HG03066 (cell line): Measurements from ENCODE around the gene PVR.
"Not testable (repeated sequence)": the region's sequence is repeated elsewhere in the genome, so short reads cannot be mapped to it uniquely, and the experiment has no call there.

Experiments used
- ATAC-seq: cut with Tn5 transposase; IDR thresholded peaks from one replicate; pipeline ENCODE4 v1.9.1; 2021; ENCODE audit warnings: low read depth; ENCODE audit not compliant: unreplicated experiment

PVR gene

GRCh38 chr19:44643605-44644401 is at the start of gene PVR:
PVR (plus strand) TSS chr19:44643910; CDS start chr19:44644097, 187 bp downstream.
- ATAC-seq: no peak

GRCh38 chr19:44596428-44597130 is 47.1 kb upstream of the PVR start:
- ATAC-seq: no peak

- no peak for ATAC-seq
Observed at GRCh38 chr19:44597131-44597491, 46.6 kb upstream of the PVR start.

- no peak for ATAC-seq
Observed at GRCh38 chr19:44598355-44598754, 45.4 kb upstream of the PVR start.

GRCh38 chr19:44598880-44599279 is 44.8 kb upstream of the PVR start:
- ATAC-seq: no peak

DNA sequence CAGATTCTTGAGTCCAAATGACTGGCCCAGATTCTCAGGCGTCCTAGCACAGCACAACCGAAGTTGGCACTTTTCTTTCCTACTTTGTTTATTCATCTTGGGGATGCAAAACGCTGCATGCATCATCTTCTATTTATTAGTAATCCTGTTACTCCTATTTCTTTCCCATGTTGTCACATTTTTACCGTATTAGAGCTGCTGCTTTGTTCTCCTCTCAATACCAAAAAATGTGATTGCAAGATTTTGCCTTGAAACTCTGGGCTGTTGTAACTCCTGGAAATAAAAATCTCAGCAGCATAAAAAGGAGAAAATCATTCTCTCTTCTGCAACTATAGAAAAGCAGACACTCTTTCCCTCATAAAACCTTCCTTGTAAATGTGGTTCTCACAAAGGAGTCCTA is 43.2 kb upstream of the PVR start:
- no peak for ATAC-seq

GRCh38 chr19:44602081-44602480 is 41.6 kb upstream of the PVR start:
- no peak for ATAC-seq

- no peak for ATAC-seq
Observed at GRCh38 chr19:44603201-44603945, 40.3 kb upstream of the PVR start.

DNA sequence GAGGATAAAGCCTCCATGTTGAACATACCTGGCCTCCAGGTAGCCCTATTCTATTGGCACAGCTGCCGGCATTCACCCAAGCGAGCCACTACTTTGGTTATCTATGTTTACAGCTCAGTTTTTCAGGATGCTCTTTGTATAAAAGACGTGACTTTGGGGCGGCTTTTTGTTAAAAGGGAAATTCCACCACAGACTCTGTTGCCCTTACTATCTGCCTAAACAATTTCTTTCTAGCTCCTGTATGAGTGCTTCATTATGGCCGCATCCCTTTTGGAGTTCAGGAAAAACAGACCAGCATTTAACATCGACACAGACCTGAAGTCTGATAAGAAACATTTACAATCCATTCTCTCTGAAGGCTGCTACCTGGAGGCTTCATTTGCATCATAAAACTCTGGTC is 39.5 kb upstream of the PVR start:
- ATAC-seq: no peak

- ATAC-seq: no peak
Observed at GRCh38 chr19:44605547-44605946, 38.2 kb upstream of the PVR start.

- ATAC-seq: no peak
Observed at GRCh38 chr19:44607049-44607448, 36.7 kb upstream of the PVR start.

DNA sequence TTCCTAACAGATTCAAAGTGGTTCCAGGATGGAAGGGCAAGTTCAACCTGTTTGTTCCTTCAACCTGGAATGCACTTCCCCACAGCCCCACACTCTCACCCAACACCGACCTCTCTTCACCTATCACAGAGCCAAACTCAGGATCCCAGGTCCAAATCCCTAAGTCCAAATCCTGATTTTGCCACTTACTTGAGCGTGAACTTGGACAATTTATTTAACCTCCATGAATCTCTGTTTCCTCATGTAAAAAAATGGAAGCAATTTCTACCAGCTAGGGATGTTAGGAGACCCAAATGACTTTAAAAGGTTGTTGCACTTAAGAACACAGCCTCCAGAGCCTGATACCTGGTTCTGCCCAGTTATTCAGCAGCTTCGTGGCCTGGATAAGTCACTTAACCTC is 35.8 kb upstream of the PVR start:
- no peak for ATAC-seq

GRCh38 chr19:44608391-44608821 is 35.3 kb upstream of the PVR start:
- no peak for ATAC-seq

GRCh38 chr19:44609219-44609618 is 34.5 kb upstream of the PVR start:
- ATAC-seq: no peak

DNA sequence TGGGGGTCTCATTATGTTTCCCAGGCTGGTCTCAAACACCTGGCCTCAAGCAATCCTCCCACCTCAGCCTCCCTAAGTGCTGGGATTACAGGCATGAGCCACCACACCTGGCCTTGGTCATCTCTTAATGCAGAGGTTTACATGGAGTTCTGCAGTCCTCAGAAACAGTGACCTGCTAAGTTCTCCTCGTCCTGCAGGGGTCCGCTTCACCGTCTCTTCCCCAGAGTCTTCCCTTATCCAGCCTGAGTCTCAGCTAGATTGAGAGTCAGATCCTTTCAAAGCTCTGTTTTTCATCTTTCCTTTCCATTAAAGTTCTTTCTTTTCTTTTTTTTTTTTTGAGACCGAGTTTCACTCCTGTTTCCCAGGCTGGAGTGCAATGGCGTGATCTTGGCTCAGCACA is 33.2 kb upstream of the PVR start:
- ATAC-seq: not testable (repeated sequence)

DNA sequence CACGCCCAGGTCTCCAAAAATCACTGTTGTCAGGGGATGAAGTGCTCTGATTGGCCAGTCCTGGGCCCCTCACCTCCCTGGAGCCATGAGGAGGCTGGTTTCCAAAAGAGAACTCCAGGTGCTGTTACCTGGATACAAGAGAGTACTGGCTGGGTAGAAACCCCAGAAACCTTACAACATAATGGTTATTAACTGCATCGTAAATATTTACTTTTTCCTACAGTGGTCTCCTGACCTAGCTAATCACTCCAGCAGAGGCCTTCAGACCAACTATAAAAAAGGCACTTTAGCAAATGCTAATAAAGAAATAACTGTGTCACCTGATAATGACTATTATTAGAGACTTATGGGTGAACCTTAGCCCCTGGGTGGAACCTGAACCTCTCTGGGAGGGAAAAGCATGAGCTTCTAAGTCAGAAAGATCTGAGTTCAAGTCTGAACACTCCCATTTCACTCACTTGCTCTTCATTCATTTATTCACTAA is 31.9 kb upstream of the PVR start:
- no peak for ATAC-seq

GRCh38 chr19:44613295-44614178 is 30.2 kb upstream of the PVR start, which contains the start of gene IGSF23:
IGSF23 (plus strand) TSS chr19:44613563; CDS start chr19:44613646, 83 bp downstream.
- ATAC-seq: no peak

DNA sequence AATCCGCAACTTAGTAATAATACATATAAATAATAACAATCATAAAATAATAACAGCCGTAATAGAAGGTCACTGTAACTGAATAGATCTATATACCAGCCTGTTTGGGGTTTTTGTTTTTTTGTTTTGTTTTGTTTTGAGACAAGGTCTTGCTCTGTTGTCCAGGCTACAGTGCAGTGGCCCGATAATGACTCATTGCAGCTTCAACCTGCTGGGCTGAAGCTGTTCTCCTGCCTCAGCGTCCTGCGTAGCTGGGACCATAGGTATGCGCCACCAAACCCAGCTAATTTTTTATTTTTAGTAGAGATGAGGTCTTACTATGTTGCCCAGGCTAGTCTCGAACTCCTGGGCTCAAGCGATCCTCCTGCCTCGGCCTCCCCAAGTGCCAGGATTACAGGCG is 29.4 kb upstream of the PVR start:
- ATAC-seq: no peak

DNA sequence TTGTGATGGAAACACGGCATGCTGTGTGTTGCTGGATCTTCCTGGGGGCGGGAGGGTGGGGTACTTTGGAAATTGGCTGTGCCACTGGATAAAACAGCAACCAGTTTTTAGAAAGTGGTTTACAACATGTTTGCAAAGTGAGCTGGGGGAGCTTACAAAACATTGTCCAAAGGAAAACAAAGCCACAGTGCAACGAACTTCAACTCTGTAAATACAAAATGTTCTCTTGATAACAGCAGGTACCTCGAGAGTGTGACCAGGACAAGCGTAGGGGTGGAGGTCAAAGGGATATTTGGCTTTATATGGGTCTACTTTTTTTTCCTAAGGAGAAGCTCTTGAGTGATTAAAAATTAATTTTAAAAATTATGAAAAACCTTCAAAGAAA is 27.9 kb upstream of the PVR start:
- ATAC-seq: no peak
